Uterus (tissue), 2 donors: ENCODE measurements around the gene NCOA3.

Source experiments
- POLR2A ChIP-seq, 2 donors: fragments of 450-650 bp; IDR thresholded peaks; one replicate each; pipeline ENCODE4 v1.6.1; 2016; ENCODE audit warnings: antibody characterized with exemption in 2 of 2, mild to moderate bottlenecking in 1 of 2, moderate library complexity in 1 of 2
- TF ChIP-seq, protein P1 (sequence below), 4 experiments: fragments of 200-600 bp in 2 of 4; fragments of 450-650 bp in 2 of 4; sonication (generic) in 2 of 4; IDR thresholded peaks; one replicate each; pipeline ENCODE4 v1.5.1; 2016 to 2019; ENCODE audit warnings: antibody characterized with exemption in 4 of 4, mild to moderate bottlenecking in 2 of 4, moderate library complexity in 1 of 4

GRCh38 chr20:47597090-47597489 is 95.4 kb downstream of the NCOA3 start:
- TF ChIP-seq POLR2A (IDR thresholded peaks at IDR 0.05) = no peak
- TF ChIP-seq, protein P1, sequence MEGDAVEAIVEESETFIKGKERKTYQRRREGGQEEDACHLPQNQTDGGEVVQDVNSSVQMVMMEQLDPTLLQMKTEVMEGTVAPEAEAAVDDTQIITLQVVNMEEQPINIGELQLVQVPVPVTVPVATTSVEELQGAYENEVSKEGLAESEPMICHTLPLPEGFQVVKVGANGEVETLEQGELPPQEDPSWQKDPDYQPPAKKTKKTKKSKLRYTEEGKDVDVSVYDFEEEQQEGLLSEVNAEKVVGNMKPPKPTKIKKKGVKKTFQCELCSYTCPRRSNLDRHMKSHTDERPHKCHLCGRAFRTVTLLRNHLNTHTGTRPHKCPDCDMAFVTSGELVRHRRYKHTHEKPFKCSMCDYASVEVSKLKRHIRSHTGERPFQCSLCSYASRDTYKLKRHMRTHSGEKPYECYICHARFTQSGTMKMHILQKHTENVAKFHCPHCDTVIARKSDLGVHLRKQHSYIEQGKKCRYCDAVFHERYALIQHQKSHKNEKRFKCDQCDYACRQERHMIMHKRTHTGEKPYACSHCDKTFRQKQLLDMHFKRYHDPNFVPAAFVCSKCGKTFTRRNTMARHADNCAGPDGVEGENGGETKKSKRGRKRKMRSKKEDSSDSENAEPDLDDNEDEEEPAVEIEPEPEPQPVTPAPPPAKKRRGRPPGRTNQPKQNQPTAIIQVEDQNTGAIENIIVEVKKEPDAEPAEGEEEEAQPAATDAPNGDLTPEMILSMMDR (IDR thresholded peaks at IDR 0.05) = no peak
